Measurements from ENCODE around the gene LRCH1. TPM values are rescaled to one million over a fixed set of nuclear protein-coding genes. Genes with fewer than 3 reads are reported as not detected.
A peak's percentile ranks its signal among the peaks of the same experiment; 100 is the strongest.

Gene LRCH1
- total and polyA plus RNA-seq, 5 donors = 4.8 to 11.4 (median 10.2) TPM

GRCh38 chr13:46628622-46629365 lies 75.8 kb downstream of the LRCH1 start:
- Histone ChIP-seq H3K27me3 (ENCODE audit: control insufficient read depth, insufficient read depth) (no peaks in the 10 kb centered on the region), H3K4me3 (ENCODE audit: low read length) (no peak overlapping the region), H3K9me3 (ENCODE audit: control insufficient read depth, low read length) (no peaks in the 10 kb centered on the region), H3K27ac (ENCODE audit: low read length) (no peak overlapping the region), H3K4me1 (ENCODE audit: control insufficient read depth, insufficient read depth, low read length) (peaks cover 5% of the 10 kb centered on the region)
- WGBS = over 99% methylated on average over 7 of the region's 7 CpGs
- ATAC-seq (no peak), DNase-seq (no peak)
- intact Hi-C loops (cut with DNase I) = no loop called here

DNA sequence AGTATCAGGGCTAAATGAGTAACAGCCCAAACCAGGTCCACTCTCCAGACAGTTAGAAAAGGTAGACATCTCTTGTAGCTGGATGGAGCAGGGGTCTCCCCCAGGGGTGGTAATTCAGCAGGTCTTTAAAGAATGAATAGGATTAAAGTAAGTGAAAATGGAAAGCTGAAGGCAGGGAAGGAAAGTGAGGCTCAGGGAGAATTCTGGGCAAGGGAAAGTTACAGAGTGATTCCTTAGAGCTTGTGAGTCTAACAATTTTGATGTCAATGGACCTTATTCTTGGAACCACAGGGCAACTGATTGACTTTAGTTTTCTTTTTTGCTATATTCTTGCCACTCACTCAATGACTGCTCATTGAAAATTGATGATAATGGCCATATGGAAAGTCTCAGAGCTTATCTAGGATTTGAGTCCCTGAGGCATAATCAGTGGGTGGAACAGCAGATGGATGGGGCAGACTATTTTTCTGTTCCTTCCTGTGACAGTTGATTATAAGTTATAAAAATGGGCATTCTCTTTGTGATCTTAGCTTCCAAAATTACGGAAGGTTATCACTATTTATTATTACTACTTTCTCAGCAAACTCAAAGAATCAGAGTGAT lies 76.9 kb downstream of the LRCH1 start:
- intact Hi-C loops (cut with DNase I) = no loop called here

DNA sequence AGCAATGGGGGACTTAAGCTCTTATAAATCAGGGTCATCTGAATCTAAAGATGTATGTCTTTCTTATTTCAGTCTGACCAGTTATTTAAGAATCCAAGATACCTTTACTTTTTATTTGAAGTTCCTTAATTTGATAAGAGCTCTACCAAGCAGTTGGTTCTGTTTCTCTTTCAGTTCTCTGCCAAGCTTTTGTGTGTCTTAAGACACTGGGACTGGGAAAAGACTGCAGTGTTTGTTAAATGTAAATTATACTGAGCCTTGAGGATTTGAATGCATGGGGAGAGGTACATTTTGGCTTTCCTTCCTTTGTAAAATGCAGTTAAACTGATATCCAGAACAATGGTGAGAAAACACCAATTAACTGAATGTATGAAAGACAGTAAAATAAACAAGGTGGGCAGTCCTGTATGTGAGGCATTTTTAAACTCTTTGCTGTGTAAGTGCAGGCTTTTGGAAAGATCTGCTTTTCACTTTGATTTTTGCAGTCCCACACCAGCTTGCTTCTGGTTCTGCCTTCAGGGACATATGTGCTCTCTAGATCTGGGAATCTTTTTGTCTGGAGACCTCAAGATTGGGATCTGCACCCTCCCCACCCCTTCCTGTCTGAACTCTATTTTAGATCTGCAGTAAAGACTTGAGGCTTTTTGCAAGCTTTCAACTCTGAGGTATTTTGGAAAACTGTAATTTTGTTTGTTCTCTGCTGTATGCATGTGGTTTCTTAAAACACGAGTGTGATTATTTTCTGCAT lies 77.6 kb downstream of the LRCH1 start:
- intact Hi-C loops (cut with DNase I) = no loop called here
- no peaks in the 10 kb centered on the region for H3K27me3 ChIP-seq (ENCODE audit: control insufficient read depth, insufficient read depth)
- no peak for ATAC-seq
- no peak overlapping the region for H3K27ac ChIP-seq (ENCODE audit: low read length)
- no peaks in the 10 kb centered on the region for H3K9me3 ChIP-seq (ENCODE audit: control insufficient read depth, low read length)
- H3K4me3 ChIP-seq (ENCODE audit: low read length) = no peak overlapping the region
- WGBS = 30% methylated on average over 1 of the region's 1 CpG
- H3K4me1 ChIP-seq (ENCODE audit: control insufficient read depth, insufficient read depth, low read length) = peaks cover 5% of the 10 kb centered on the region
- no peak for DNase-seq

More for the DNA sequence above, 76.9 kb downstream of the LRCH1 start:
- Histone ChIP-seq H3K9me3 (ENCODE audit: control insufficient read depth, low read length) (no peaks in the 10 kb centered on the region), H3K4me3 (ENCODE audit: low read length) (no peak overlapping the region), H3K4me1 (ENCODE audit: control insufficient read depth, insufficient read depth, low read length) (peaks cover 5% of the 10 kb centered on the region), H3K27ac (ENCODE audit: low read length) (no peak overlapping the region), H3K27me3 (ENCODE audit: control insufficient read depth, insufficient read depth) (no peaks in the 10 kb centered on the region)
- DNase-seq = no peak
- WGBS = 40% methylated on average over 1 of the region's 1 CpG
- ATAC-seq = no peak

DNA sequence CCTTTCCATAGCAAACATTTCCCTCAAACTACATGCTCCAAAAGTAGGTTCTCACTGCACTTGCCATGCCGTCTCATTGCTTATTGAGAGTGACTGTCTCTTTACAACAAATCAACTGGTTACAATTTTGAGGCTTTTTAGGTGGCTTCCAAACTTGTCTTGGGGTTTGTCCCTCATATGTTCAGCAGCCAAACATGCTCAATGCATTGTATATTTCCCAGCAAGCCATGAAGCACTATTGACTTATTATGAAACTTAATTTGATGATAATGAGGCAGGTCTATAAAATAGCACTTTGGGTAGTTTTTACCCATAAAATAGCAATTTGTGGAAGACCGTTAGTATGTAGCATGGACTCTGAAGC lies 78.2 kb downstream of the LRCH1 start:
- intact Hi-C loops (cut with DNase I) = no loop called here
- Histone ChIP-seq H3K27ac (ENCODE audit: low read length) (no peak overlapping the region), H3K27me3 (ENCODE audit: control insufficient read depth, insufficient read depth) (no peaks in the 10 kb centered on the region), H3K9me3 (ENCODE audit: control insufficient read depth, low read length) (no peaks in the 10 kb centered on the region), H3K4me1 (ENCODE audit: control insufficient read depth, insufficient read depth, low read length) (peaks cover 5% of the 10 kb centered on the region), H3K4me3 (ENCODE audit: low read length) (no peak overlapping the region)
- 85% methylated on average over 2 of the region's 2 CpGs for WGBS
- ATAC-seq (no peak), DNase-seq (no peak)

DNA sequence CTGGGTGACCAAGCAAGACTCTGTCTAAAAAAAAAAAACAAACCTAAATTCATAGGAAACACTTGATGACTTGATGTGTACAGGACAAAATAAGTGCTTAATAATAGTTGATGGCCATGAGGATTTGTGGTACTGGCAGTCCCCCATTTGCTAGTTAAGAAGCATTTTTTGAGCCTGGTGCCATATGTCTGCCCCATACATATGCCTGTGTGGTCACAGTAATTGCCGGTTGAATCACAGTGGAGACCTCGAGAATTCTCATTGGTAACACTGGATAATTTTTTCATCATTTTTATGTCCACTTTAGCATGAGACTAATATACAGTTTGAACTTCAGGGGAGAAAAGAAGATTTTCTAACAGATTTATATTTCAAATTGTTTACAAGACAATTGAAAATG lies 79.2 kb downstream of the LRCH1 start:
- no peaks in the 10 kb centered on the region for H3K27me3 ChIP-seq (ENCODE audit: control insufficient read depth, insufficient read depth)
- peaks cover 12% of the 10 kb centered on the region for H3K4me1 ChIP-seq (ENCODE audit: control insufficient read depth, insufficient read depth, low read length)
- WGBS = over 99% methylated on average over 2 of the region's 2 CpGs
- ATAC-seq (no peak), DNase-seq (no peak)
- intact Hi-C loops (cut with DNase I) = no loop called here
- no peaks in the 10 kb centered on the region for H3K9me3 ChIP-seq (ENCODE audit: control insufficient read depth, low read length)
- no peak overlapping the region for H3K27ac ChIP-seq (ENCODE audit: low read length)
- H3K4me3 ChIP-seq (ENCODE audit: low read length) = no peak overlapping the region

GRCh38 chr13:46633416-46633815 lies 80.4 kb downstream of the LRCH1 start:
- no peak overlapping the region for H3K4me3 ChIP-seq (ENCODE audit: low read length)
- 52% methylated on average over 3 of the region's 3 CpGs for WGBS
- H3K4me1 ChIP-seq (ENCODE audit: control insufficient read depth, insufficient read depth, low read length) = peaks cover 15% of the 10 kb centered on the region
- intact Hi-C loops (cut with DNase I) = no loop called here
- peak overlapping the region; percentile 4 for H3K27ac ChIP-seq (ENCODE audit: low read length)
- no peaks in the 10 kb centered on the region for H3K9me3 ChIP-seq (ENCODE audit: control insufficient read depth, low read length)
- H3K27me3 ChIP-seq (ENCODE audit: control insufficient read depth, insufficient read depth) = no peaks in the 10 kb centered on the region
- peak in 1 of 2 donors; percentile 35 for ATAC-seq
- no peak for DNase-seq

- intact Hi-C loops (cut with DNase I) = no loop called here
- no peaks in the 10 kb centered on the region for H3K9me3 ChIP-seq (ENCODE audit: control insufficient read depth, low read length)
- 59% methylated on average over 2 of the region's 2 CpGs for WGBS
- no peak overlapping the region for H3K4me3 ChIP-seq (ENCODE audit: low read length)
- H3K27ac ChIP-seq (ENCODE audit: low read length) = no peak overlapping the region
- no peak for DNase-seq
- peaks cover 19% of the 10 kb centered on the region for H3K4me1 ChIP-seq (ENCODE audit: control insufficient read depth, insufficient read depth, low read length)
- no peak for ATAC-seq
- no peaks in the 10 kb centered on the region for H3K27me3 ChIP-seq (ENCODE audit: control insufficient read depth, insufficient read depth)
Measured at GRCh38 chr13:46636451-46636850, 83.5 kb downstream of the LRCH1 start.

DNA sequence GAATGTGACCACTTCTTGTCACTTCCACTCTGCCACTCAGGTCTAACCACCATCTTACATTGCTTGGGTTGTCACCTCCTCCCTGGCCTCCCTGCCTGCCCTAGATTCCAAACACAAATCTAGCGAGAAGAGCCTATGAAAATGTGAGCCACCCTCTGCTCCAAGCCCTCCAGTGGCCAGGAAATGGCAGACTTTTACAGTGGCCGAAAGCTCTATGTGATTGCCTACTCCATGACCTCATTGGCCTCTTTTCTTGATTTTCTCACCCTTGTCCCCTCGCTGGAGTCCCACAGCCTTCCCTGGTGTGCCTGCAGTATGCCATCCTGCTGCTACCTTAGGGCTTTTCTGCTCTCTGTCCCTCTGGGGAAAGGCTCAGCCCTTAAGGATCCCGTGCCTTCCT lies 84.2 kb downstream of the LRCH1 start:
- Histone ChIP-seq H3K4me1 (ENCODE audit: control insufficient read depth, insufficient read depth, low read length) (peaks cover 20% of the 10 kb centered on the region), H3K27ac (ENCODE audit: low read length) (peak overlapping the region; percentile 31), H3K4me3 (ENCODE audit: low read length) (no peak overlapping the region), H3K9me3 (ENCODE audit: control insufficient read depth, low read length) (no peaks in the 10 kb centered on the region), H3K27me3 (ENCODE audit: control insufficient read depth, insufficient read depth) (no peaks in the 10 kb centered on the region)
- WGBS = 92% methylated on average over 4 of the region's 4 CpGs
- ATAC-seq (peak in 1 of 2 donors; percentile 25), DNase-seq (no peak)
- intact Hi-C loops (cut with DNase I) = no loop called here

- Histone ChIP-seq H3K4me3 (ENCODE audit: low read length) (no peak overlapping the region), H3K27me3 (ENCODE audit: control insufficient read depth, insufficient read depth) (no peaks in the 10 kb centered on the region), H3K9me3 (ENCODE audit: control insufficient read depth, low read length) (no peaks in the 10 kb centered on the region), H3K4me1 (ENCODE audit: control insufficient read depth, insufficient read depth, low read length) (peaks cover 24% of the 10 kb centered on the region), H3K27ac (ENCODE audit: low read length) (no peak overlapping the region)
- WGBS = 63% methylated on average over 2 of the region's 2 CpGs
- no peak for DNase-seq
- intact Hi-C loops (cut with DNase I) = no loop called here
- no peak for ATAC-seq
Measured at GRCh38 chr13:46638262-46638661, 85.3 kb downstream of the LRCH1 start.

GRCh38 chr13:46639033-46639981 lies 86.3 kb downstream of the LRCH1 start:
- Histone ChIP-seq H3K4me3 (ENCODE audit: low read length) (no peak overlapping the region), H3K9me3 (ENCODE audit: control insufficient read depth, low read length) (no peaks in the 10 kb centered on the region), H3K27me3 (ENCODE audit: control insufficient read depth, insufficient read depth) (no peaks in the 10 kb centered on the region), H3K4me1 (ENCODE audit: control insufficient read depth, insufficient read depth, low read length) (peaks cover 24% of the 10 kb centered on the region), H3K27ac (ENCODE audit: low read length) (peak overlapping the region; percentile 28)
- intact Hi-C loops (cut with DNase I) = no loop called here
- 58% methylated on average over 5 of the region's 5 CpGs for WGBS
- DNase-seq (no peak), ATAC-seq (no peak)

All from right cardiac atrium (tissue), 5 donors.